MM.1S (cell line): ENCODE measurements around the gene FBXL7.

Experiments used
- DNase-seq: peaks from one replicate; pipeline ENCODE4 v3.0.0-alpha.2; 2015
- H2AFZ ChIP-seq: fragments of 300-600 bp; sonication (generic); 2 replicates; pipeline ENCODE4 v1.6.0; 2016; ENCODE audit warnings: antibody characterized with exemption, low read length
- H3F3A ChIP-seq: fragments of 300-600 bp; sonication (generic); 2 replicates; pipeline ENCODE4 v1.6.1; 2016; ENCODE audit warnings: mild to moderate bottlenecking, antibody characterized with exemption, low read length, moderate library complexity, mixed read lengths; ENCODE audit not compliant: insufficient read depth
- H3K27ac ChIP-seq: fragments of 300-600 bp; sonication (generic); 2 replicates; pipeline ENCODE4 v1.5.1; 2016; ENCODE audit warnings: mild to moderate bottlenecking, low read length
- H3K27me3 ChIP-seq: fragments of 300-600 bp; sonication (generic); replicated peaks from 2 replicates; pipeline ENCODE4 v1.6.0; 2016; ENCODE audit warnings: low read length; ENCODE audit not compliant: insufficient read depth
- H3K36me3 ChIP-seq: fragments of 300-600 bp; sonication (generic); replicated peaks from 2 replicates; pipeline ENCODE4 v1.6.1; 2016; ENCODE audit warnings: mild to moderate bottlenecking, low read length, mixed read lengths; ENCODE audit not compliant: insufficient read depth
- H3K4me1 ChIP-seq: fragments of 300-600 bp; sonication (generic); 2 replicates; pipeline ENCODE4 v1.6.1; 2016; ENCODE audit warnings: low read length, mixed read lengths
- H3K4me2 ChIP-seq: fragments of 300-600 bp; sonication (generic); 2 replicates; pipeline ENCODE4 v1.6.0; 2016; ENCODE audit warnings: low read depth, low read length
- H3K4me3 ChIP-seq: fragments of 300-600 bp; sonication (generic); 2 replicates; pipeline ENCODE4 v1.5.1; 2016; ENCODE audit warnings: low read length, mixed read lengths
- H3K79me2 ChIP-seq: fragments of 300-600 bp; sonication (generic); 2 replicates; pipeline ENCODE4 v1.6.1; 2016; ENCODE audit warnings: mixed run types, low read length, mixed read lengths
- H3K9ac ChIP-seq: fragments of 300-600 bp; sonication (generic); 2 replicates; pipeline ENCODE4 v1.6.1; 2016; ENCODE audit warnings: low read length, mixed read lengths
- H3K9me2 ChIP-seq: fragments of 300-600 bp; sonication (generic); replicated peaks from 2 replicates; pipeline ENCODE4 v1.6.1; 2016; ENCODE audit warnings: mild to moderate bottlenecking, low read length, mixed read lengths; ENCODE audit not compliant: insufficient read depth
- H3K9me3 ChIP-seq: fragments of 300-600 bp; sonication (generic); replicated peaks from 2 replicates; pipeline ENCODE4 v1.6.1; 2016; ENCODE audit warnings: mild to moderate bottlenecking, low read length, mixed read lengths; ENCODE audit not compliant: insufficient read depth
- H4K20me1 ChIP-seq: fragments of 300-600 bp; sonication (generic); 2 replicates; pipeline ENCODE4 v1.6.1; 2016; ENCODE audit warnings: mild to moderate bottlenecking, low read length, moderate library complexity, mixed read lengths; ENCODE audit not compliant: insufficient read depth
- EZH2 ChIP-seq: fragments of 300-600 bp; sonication (generic); optimal IDR thresholded peaks from 2 replicates; pipeline ENCODE3; 2017; ENCODE audit warnings: low read depth, mild to moderate bottlenecking, antibody characterized with exemption, low read length, mixed read lengths
- EZH2phosphoT487 ChIP-seq: fragments of 300-600 bp; sonication (generic); IDR thresholded peaks from 2 replicates; pipeline ENCODE4 v1.6.1; 2018; ENCODE audit warnings: antibody characterized with exemption, low read length
- TF ChIP-seq, protein P1 (sequence below): fragments of 300-600 bp; sonication (generic); IDR thresholded peaks from 2 replicates; pipeline ENCODE4 v1.5.1; 2016; ENCODE audit warnings: antibody characterized with exemption, low read length, mixed read lengths

FBXL7 gene

GRCh38 chr5:15558681-15559080 lies 58.7 kb downstream of the FBXL7 start:
- no peak overlapping the region for H3K27ac ChIP-seq

GRCh38 chr5:15560421-15560820 lies 60.4 kb downstream of the FBXL7 start:
- Histone ChIP-seq H3K27ac (no peak overlapping the region), H3K27me3 (no peaks in the 10 kb centered on the region), H3K9me2 (no peaks in the 10 kb centered on the region), H2AFZ (no peak overlapping the region), H4K20me1 (no peaks in the 10 kb centered on the region), H3K4me3 (no peak overlapping the region), H3K9me3 (no peaks in the 10 kb centered on the region), H3K36me3 (no peaks in the 10 kb centered on the region; the same call in 1 of the 2 replicates), H3K79me2 (0 out of 2 replicates have a peak, but pooled peaks cover 5% of the 10 kb centered on the region), H3F3A (no peaks in the 10 kb centered on the region), H3K4me2 (no peak overlapping the region), H3K9ac (no peak overlapping the region), H3K4me1 (no peaks in the 10 kb centered on the region; the same call in 1 of the 2 replicates)
- no peak for DNase-seq
- TF ChIP-seq, protein P1, sequence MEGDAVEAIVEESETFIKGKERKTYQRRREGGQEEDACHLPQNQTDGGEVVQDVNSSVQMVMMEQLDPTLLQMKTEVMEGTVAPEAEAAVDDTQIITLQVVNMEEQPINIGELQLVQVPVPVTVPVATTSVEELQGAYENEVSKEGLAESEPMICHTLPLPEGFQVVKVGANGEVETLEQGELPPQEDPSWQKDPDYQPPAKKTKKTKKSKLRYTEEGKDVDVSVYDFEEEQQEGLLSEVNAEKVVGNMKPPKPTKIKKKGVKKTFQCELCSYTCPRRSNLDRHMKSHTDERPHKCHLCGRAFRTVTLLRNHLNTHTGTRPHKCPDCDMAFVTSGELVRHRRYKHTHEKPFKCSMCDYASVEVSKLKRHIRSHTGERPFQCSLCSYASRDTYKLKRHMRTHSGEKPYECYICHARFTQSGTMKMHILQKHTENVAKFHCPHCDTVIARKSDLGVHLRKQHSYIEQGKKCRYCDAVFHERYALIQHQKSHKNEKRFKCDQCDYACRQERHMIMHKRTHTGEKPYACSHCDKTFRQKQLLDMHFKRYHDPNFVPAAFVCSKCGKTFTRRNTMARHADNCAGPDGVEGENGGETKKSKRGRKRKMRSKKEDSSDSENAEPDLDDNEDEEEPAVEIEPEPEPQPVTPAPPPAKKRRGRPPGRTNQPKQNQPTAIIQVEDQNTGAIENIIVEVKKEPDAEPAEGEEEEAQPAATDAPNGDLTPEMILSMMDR: no peak
- TF ChIP-seq EZH2: no peak

More at GRCh38 chr5:15558681-15559080, 58.7 kb downstream of the FBXL7 start:
- DNase-seq: no peak
- H3K4me1 ChIP-seq: no peaks in the 10 kb centered on the region
- H3K27me3 ChIP-seq: no peaks in the 10 kb centered on the region
- no peaks in the 10 kb centered on the region for H3K9me3 ChIP-seq
- TF ChIP-seq EZH2phosphoT487 (no peak), EZH2 (no peak)
- TF ChIP-seq, protein P1: no peak
- H3K4me2 ChIP-seq: no peak overlapping the region
- H4K20me1 ChIP-seq: no peaks in the 10 kb centered on the region
- 0 out of 2 replicates have a peak, but pooled peaks cover 5% of the 10 kb centered on the region for H3K79me2 ChIP-seq
- no peak overlapping the region for H3K9ac ChIP-seq
- H3K36me3 ChIP-seq: no peaks in the 10 kb centered on the region; the same call in 1 of the 2 replicates
- H3F3A ChIP-seq: no peaks in the 10 kb centered on the region
- no peak overlapping the region for H3K4me3 ChIP-seq
- no peaks in the 10 kb centered on the region for H3K9me2 ChIP-seq
- H2AFZ ChIP-seq: no peak overlapping the region

GRCh38 chr5:15564523-15564922 lies 64.5 kb downstream of the FBXL7 start:
- Histone ChIP-seq H3K27ac (no peak overlapping the region), H2AFZ (no peak overlapping the region), H3K79me2 (0 out of 2 replicates have a peak, but pooled peaks cover 3% of the 10 kb centered on the region), H3K4me2 (no peak overlapping the region), H3F3A (no peaks in the 10 kb centered on the region), H3K9me3 (no peaks in the 10 kb centered on the region), H3K4me1 (no peaks in the 10 kb centered on the region; the same call in 1 of the 2 replicates), H3K36me3 (no peaks in the 10 kb centered on the region), H4K20me1 (no peaks in the 10 kb centered on the region), H3K4me3 (no peak overlapping the region), H3K9ac (no peak overlapping the region), H3K9me2 (no peaks in the 10 kb centered on the region), H3K27me3 (no peaks in the 10 kb centered on the region)
- no peak for DNase-seq
- TF ChIP-seq EZH2phosphoT487 (no peak), EZH2 (no peak)
- TF ChIP-seq, protein P1: no peak
